Putamen (tissue), 1 donor: Measurements from ENCODE around the gene XNDC1N.
A peak's percentile ranks its signal among the peaks of the same experiment; 100 is the strongest.
"Not testable (repeated sequence)": the region's sequence is repeated elsewhere in the genome, so short reads cannot be mapped to it uniquely, and the experiment has no call there.

Experiments used
- DNase-seq: peaks from one replicate; pipeline ENCODE4 v3.0.0-alpha.2; 2016; ENCODE audit warnings: low spot score

The XNDC1N gene

DNA sequence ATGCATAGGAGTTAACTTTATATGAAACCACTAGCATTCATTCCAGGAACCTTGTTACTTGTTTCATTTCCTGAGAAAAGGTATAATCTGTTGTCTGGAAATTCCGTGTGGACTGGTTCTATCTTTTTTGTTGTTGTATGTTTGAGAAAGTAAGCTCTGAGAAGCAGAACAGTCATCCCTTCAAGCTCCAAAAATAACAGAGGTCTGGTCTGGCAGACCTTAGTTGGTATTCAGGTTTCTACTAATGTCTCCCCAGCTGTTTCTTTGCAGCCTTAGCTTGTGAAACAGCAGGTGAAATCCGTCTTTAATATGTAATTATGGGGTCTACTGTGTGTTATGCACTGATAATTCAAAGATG is 2.8 kb upstream of the XNDC1N start:
- DNase-seq = no peak

DNA sequence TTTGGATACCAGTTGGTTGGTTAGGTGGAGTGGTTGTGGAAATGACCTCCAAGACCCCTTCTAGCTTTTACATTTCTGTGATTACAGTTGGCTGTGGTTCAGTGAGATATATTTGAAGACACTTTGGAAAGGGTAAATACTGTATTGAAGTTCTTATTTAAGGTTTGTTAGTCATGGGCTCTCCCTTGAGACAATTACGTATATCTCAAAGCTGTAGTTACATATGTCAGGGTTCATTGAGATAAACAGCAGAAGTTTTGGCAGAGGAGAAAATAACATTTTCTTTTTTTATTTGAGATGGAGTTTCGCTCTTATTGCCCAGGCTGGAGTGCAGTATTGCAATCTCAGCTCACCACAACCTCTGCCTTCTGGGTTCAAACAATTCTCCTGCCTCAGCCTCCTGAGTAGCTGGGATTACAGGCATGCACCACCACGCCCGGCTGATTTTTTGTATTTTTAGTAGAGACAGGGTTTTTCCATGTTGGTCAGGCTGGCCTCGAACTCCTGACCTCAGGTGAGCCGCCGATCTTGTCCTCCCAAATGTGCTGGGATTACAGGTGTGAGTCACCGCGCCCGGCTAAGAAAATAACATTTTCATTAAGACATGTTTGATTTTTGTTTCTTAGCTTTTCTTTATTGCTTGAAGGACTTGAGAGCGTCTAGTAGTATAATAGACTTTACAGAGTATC is 2.3 kb upstream of the XNDC1N start:
- DNase-seq = no peak

- DNase-seq = no peak
These were observed 1.1 kb upstream of the XNDC1N start for GRCh38 chr11:71929491-71929890.

GRCh38 chr11:71928737-71929443 is 496 bp upstream of the XNDC1N start, which contains the start of gene RNF121:
TSS of gene RNF121 (plus strand) at chr11:71929046. CDS start at chr11:71929062, 16 bp downstream.
- peak; percentile 97 for DNase-seq

DNA sequence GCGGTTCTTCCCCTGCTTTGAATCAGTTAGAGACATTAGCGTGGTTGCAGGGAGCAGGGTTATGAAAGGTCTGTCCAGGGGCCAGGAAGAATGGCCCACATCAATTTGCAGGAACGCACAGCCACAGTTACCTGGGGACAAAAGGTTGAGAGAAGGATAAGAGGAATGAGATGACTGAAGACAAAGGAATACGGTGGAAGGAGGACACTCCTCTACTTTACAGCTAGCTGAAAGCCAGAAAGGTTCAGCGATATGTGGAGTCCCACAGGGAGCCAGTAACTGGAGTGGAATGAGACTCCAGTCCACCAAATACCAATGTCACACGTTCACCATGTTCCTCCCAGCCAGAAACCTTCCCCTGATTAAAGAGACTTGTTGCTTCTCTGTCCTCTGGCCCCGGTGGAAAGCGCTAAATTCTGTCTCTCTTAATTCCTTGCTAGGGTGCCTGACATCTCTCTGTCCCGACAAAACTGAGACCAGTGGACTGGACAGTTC is 10.7 kb downstream of the XNDC1N start:
- no peak for DNase-seq

- no peak for DNase-seq
These were observed 13.7 kb downstream of the XNDC1N start for GRCh38 chr11:71914617-71915189.

- no peak for DNase-seq
These were observed 14.5 kb downstream of the XNDC1N start for GRCh38 chr11:71913756-71914526.

- DNase-seq = not testable (repeated sequence)
These were observed 16.4 kb downstream of the XNDC1N start for GRCh38 chr11:71911986-71912340.

GRCh38 chr11:71911321-71911985 is 16.9 kb downstream of the XNDC1N start:
- not testable (repeated sequence) for DNase-seq

DNA sequence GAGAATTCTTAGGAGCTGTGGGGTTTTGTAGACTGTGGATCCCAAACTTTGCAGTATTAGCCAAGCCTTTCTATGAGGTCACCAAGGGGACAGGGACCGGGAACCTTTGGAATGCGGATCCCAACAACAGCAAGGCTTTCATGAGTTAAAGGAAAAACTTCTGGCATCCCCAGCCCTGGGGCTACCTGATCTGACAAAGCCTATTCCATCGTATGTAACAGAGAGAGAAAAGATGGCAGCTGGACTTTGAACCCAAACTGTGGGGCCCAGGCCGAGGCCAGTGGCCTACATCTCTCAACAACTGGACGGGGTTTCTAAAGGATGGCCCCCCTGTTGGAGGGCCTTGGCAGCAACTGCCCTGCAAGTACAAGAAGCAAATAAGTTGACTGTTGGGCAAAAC is 17.6 kb downstream of the XNDC1N start:
- not testable (repeated sequence) for DNase-seq

DNA sequence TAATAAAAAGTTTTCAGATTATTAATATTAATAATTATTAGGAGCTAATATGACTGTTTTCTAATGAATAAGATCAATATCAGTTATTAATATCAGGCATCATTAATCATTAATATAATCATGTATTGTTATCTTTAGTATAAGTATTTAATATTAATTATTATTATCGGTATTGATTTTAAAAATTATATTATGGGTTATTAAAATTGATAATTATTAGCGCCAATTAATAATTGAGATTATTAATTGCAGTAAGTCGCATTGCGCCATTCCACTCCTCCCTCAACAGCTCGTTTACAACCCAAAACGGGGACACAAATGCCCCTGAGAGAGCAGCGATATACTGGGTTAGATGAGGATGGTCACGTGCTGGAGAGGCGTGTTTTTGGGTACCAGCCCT is 20.2 kb downstream of the XNDC1N start:
- DNase-seq = no peak

DNA sequence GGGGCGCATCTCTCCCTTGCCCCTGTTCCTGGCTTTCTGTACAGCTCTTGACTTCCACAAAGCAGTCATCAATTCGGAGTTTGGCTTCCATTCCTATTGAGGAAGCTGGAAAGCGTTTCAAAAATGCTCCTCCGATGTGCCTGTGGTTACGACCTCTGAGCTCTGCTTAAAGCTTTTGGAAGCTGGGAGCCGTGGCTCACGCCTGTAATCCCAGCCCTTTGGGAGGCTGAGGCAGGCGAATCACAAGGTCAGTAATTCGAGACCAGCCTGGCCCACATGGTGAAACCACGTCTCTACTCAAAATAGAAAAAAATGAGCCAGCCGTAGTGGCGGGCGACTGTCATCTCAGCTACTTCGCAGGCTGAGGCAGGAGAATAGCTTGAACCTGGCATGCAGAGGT is 27.3 kb downstream of the XNDC1N start:
- DNase-seq = not testable (repeated sequence)

GRCh38 chr11:71895961-71896360 is 32.4 kb downstream of the XNDC1N start:
- DNase-seq = no peak

DNA sequence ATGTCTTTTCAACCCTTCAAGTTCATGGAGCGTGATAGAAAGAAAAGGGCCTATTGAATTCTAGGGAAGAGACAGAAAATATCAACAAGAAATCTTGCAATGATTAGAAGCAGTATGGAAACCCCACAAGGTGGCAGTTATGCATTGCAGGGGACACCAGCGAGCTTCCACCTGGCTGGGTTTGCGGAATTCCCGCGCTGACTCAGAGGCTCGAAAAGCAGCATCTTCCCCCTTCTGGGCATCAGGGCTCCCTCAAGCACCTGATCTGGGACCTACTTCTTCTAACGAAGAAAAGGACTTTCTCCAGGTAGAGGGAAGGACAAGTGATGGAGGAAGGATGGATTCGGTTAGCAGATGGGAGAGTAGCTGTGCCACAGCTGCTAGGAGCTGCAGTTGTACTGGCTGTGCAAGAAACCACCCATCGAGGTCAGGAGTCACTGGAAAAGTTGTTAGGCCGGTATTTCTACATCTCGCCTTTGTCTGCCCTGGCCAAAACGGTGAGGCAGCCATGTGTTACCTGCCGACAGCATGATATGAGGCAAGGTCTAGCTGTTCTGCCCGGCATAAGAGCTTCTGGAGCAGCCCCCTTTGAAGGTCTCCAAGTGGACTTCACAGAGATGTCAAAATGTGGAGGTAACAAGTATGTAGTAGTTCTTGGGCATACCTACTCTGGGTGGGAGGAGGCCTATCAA is 39.1 kb downstream of the XNDC1N start:
- DNase-seq = not testable (repeated sequence)

- DNase-seq = not testable (repeated sequence)
These were observed 39.9 kb downstream of the XNDC1N start for GRCh38 chr11:71888335-71889010.

DNA sequence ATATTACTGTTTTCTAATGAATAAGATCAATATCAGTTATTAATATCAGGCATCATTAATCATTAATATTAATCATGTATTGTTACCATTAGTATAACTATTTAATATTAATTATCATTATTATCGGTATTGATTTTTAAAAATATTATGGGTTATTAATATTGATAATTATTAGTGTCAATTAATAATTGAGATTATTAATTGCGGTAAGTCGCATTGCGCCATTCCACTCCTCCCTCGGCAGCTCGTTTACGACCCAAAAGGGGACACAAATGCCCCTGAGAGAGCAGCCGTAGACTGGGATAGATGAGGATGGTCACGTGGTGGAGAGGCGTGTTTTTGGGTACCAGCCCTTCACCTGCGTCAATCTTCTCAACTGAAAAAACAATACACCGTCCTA is 42.6 kb downstream of the XNDC1N start:
- not testable (repeated sequence) for DNase-seq
